Measurements from ENCODE around the gene DEFB132. TPM values are rescaled to one million over a fixed set of nuclear protein-coding genes. Genes with fewer than 3 reads are reported as not detected.

DEFB132 gene
- total and polyA plus RNA-seq, 9 of the 15 experiments (the other 6 are each of a cell fraction or from before 2014, with no cell fraction given), result not detected

DNA sequence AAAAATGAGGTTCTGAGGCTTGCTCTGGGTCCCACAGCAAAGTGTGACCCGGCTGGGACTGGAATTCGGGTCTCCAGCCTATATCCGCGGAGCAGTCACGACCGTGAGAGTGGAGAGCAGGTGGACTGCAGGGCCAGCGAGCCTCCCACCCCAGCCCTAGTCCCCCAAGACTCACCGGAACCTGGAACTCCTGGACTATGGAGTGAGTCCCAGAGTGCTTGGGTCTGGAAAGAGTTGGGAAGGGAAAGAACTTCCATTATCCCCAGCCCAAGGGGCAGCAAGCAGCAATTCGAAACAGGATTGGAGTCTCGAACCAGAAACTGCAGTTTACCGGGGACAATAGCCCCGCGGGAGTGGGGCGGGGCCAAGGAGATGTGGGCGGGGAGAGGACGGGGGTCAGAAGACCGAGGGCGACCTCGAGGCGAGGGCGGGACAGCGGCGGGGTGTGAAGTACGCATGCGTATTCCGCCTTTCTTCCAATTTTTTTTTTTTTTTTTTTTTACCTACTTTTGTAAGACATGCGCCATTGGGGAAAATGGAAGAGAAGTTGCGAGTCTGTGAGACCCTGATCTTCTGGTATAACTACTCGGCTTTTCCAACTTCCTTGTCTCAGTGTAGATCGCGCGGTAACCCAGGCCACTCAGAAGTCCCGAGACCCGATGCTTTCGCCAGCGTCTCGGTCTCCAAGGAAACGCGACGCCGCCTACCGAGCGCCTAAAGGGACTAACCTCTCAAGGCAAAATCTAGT lies 32.7 kb downstream of the DEFB132 start, which contains the start of gene C20orf96 (continued):
- TF ChIP-seq TAF15 (IDR thresholded peaks at IDR 0.05; ENCODE audit: low read depth, low read length) (no peak), SNRNP70 (optimal IDR thresholded peaks at IDR 0.05; ENCODE audit: low read depth, low read length) (no peak), TAF7 (tag; IDR thresholded peaks at IDR 0.05) (no peak), CSDE1 (IDR thresholded peaks at IDR 0.05) (no peak), ZNF586 (CRISPR knock-in tag; conservative IDR thresholded peaks at IDR 0.05) (no peak), HDAC6 (IDR thresholded peaks at IDR 0.05; ENCODE audit: low read depth, low read length) (no peak), CBX8 (IDR thresholded peaks at IDR 0.05; ENCODE audit: borderline replicate concordance, extremely low read depth, low read depth, low read length, poor library complexity, severe bottlenecking) (no peak), CBFB (CRISPR knock-in tag; IDR thresholded peaks at IDR 0.05) (no peak), KHSRP (IDR thresholded peaks at IDR 0.05) (no peak), ZNF695 (CRISPR knock-in tag; IDR thresholded peaks at IDR 0.05) (no peak), STAT5B (CRISPR knock-in tag; IDR thresholded peaks at IDR 0.05) (no peak), THRAP3 (IDR thresholded peaks at IDR 0.05; ENCODE audit: borderline replicate concordance) (no peak), NFATC3 (IDR thresholded peaks at IDR 0.05) (no peak), HMG20B (CRISPR knock-in tag; IDR thresholded peaks at IDR 0.05) (no peak), ZNF197 (CRISPR knock-in tag; IDR thresholded peaks at IDR 0.05; ENCODE audit: low read depth) (no peak), EZH2 (IDR thresholded peaks at IDR 0.05; ENCODE audit: borderline replicate concordance, low read depth, low read length) (no peak), ZC3H8 (IDR thresholded peaks at IDR 0.05) (no peak), RBM14 (IDR thresholded peaks at IDR 0.05; ENCODE audit: borderline replicate concordance, insufficient read depth, low read depth, low read length) (no peak)
- TF ChIP-seq, protein P1, sequence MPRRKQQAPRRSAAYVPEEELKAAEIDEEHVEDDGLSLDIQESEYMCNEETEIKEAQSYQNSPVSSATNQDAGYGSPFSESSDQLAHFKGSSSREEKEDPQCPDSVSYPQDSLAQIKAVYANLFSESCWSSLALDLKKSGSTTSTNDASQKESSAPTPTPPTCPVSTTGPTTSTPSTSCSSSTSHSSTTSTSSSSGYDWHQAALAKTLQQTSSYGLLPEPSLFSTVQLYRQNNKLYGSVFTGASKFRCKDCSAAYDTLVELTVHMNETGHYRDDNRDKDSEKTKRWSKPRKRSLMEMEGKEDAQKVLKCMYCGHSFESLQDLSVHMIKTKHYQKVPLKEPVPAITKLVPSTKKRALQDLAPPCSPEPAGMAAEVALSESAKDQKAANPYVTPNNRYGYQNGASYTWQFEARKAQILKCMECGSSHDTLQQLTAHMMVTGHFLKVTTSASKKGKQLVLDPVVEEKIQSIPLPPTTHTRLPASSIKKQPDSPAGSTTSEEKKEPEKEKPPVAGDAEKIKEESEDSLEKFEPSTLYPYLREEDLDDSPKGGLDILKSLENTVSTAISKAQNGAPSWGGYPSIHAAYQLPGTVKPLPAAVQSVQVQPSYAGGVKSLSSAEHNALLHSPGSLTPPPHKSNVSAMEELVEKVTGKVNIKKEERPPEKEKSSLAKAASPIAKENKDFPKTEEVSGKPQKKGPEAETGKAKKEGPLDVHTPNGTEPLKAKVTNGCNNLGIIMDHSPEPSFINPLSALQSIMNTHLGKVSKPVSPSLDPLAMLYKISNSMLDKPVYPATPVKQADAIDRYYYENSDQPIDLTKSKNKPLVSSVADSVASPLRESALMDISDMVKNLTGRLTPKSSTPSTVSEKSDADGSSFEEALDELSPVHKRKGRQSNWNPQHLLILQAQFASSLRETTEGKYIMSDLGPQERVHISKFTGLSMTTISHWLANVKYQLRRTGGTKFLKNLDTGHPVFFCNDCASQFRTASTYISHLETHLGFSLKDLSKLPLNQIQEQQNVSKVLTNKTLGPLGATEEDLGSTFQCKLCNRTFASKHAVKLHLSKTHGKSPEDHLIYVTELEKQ (CRISPR knock-in tag; IDR thresholded peaks at IDR 0.05), result no peak
- TF ChIP-seq, protein P2, sequence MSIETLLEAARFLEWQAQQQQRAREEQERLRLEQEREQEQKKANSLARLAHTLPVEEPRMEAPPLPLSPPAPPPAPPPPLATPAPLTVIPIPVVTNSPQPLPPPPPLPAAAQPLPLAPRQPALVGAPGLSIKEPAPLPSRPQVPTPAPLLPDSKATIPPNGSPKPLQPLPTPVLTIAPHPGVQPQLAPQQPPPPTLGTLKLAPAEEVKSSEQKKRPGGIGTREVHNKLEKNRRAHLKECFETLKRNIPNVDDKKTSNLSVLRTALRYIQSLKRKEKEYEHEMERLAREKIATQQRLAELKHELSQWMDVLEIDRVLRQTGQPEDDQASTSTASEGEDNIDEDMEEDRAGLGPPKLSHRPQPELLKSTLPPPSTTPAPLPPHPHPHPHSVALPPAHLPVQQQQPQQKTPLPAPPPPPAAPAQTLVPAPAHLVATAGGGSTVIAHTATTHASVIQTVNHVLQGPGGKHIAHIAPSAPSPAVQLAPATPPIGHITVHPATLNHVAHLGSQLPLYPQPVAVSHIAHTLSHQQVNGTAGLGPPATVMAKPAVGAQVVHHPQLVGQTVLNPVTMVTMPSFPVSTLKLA (conservative IDR thresholded peaks at IDR 0.05), result peak; percentile 43 to 72; a peak in 3 of 4 replicates
- TF ChIP-seq, protein P3, sequence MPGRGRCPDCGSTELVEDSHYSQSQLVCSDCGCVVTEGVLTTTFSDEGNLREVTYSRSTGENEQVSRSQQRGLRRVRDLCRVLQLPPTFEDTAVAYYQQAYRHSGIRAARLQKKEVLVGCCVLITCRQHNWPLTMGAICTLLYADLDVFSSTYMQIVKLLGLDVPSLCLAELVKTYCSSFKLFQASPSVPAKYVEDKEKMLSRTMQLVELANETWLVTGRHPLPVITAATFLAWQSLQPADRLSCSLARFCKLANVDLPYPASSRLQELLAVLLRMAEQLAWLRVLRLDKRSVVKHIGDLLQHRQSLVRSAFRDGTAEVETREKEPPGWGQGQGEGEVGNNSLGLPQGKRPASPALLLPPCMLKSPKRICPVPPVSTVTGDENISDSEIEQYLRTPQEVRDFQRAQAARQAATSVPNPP (IDR thresholded peaks at IDR 0.05; ENCODE audit: borderline replicate concordance, insufficient read depth, insufficient read length), result no peak
- TF ChIP-seq, protein P4, sequence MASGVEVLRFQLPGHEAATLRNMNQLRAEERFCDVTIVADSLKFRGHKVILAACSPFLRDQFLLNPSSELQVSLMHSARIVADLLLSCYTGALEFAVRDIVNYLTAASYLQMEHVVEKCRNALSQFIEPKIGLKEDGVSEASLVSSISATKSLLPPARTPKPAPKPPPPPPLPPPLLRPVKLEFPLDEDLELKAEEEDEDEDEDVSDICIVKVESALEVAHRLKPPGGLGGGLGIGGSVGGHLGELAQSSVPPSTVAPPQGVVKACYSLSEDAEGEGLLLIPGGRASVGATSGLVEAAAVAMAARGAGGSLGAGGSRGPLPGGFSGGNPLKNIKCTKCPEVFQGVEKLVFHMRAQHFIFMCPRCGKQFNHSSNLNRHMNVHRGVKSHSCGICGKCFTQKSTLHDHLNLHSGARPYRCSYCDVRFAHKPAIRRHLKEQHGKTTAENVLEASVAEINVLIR (CRISPR knock-in tag; IDR thresholded peaks at IDR 0.05), result no peak
